IMR-90 (cell line): ENCODE data around the gene SARM1. TPM values are rescaled to one million over a fixed set of nuclear protein-coding genes. Genes with fewer than 3 reads are reported as not detected.

Experiments used
- ATAC-seq: fragments of 200-7000 bp; cut with Tn5 transposase; 2 replicates; pipeline ENCODE4 v1.9.1; 2020; ENCODE audit warnings: low read depth, mild to moderate bottlenecking, moderate library complexity
- BruUV-seq: library from RNA; stranded (reverse); fragments of 400-500 nt; replicated peaks from 2 replicates; lab custom pipeline; 2021; lab: Mats Ljungman, UMichigan
- CTCF ChIA-PET: fragments of 300-600 bp; formaldehyde crosslinking; extraction: SDS; loops from one replicate; lab custom pipeline; 2021; ENCODE audit warnings: antibody characterized with exemption; lab: Yijun Ruan, JAX
- POLR2A ChIA-PET: fragments of 300-600 bp; sonication (Branson Sonifier 250); formaldehyde crosslinking; loops from one replicate; lab custom pipeline; 2022; ENCODE audit warnings: antibody characterized with exemption; ENCODE audit not compliant: unreplicated experiment; lab: Charles Lee
- DNase-seq: peaks from one replicate; pipeline ENCODE4 v3.0.0; 2013
- H2AFZ ChIP-seq: replicated peaks from 2 replicates; pipeline ENCODE3; 2013; ENCODE audit warnings: low read length, mild to moderate bottlenecking; ENCODE audit not compliant: poor library complexity
- H2AK5ac ChIP-seq: 2 replicates; pipeline ENCODE4 v1.6.1; 2013; ENCODE audit warnings: low read depth, low read length, inconsistent platforms
- H2AK9ac ChIP-seq: replicated peaks from 2 replicates; pipeline ENCODE3; 2013; ENCODE audit warnings: mild to moderate bottlenecking, low read depth, low read length, moderate library complexity; ENCODE audit not compliant: poor library complexity
- H2BK120ac ChIP-seq: 2 replicates; pipeline ENCODE4 v1.6.1; 2013; ENCODE audit warnings: low read depth, low read length, inconsistent platforms
- H2BK15ac ChIP-seq: 3 replicates; pipeline ENCODE4 v1.6.1; 2013; ENCODE audit warnings: low read depth, low read length, inconsistent platforms
- H2BK20ac ChIP-seq: 2 replicates; pipeline ENCODE4 v1.6.1; 2013; ENCODE audit warnings: low read depth, mild to moderate bottlenecking, inconsistent platforms, low read length, moderate library complexity
- H2BK5ac ChIP-seq: 2 replicates; pipeline ENCODE4 v1.6.1; 2013; ENCODE audit warnings: mild to moderate bottlenecking, low read depth, low read length, inconsistent platforms; ENCODE audit not compliant: poor library complexity, severe bottlenecking
- H3K14ac ChIP-seq: replicated peaks from 2 replicates; pipeline ENCODE4 v1.6.1; 2013; ENCODE audit warnings: low read depth, low read length, inconsistent platforms
- H3K18ac ChIP-seq: 2 replicates; pipeline ENCODE4 v1.6.1; 2013; ENCODE audit warnings: low read depth, low read length, control low read depth
- H3K23ac ChIP-seq: 2 replicates; pipeline ENCODE4 v1.6.1; 2013; ENCODE audit warnings: low read depth, low read length, inconsistent platforms
- H3K27ac ChIP-seq: 2 replicates; pipeline ENCODE4 v1.5.1; 2013; ENCODE audit warnings: mild to moderate bottlenecking, control low read depth, low read length; ENCODE audit not compliant: insufficient read depth
- H3K27me3 ChIP-seq: 2 replicates; pipeline ENCODE4 v1.6.1; 2013; ENCODE audit warnings: low read length; ENCODE audit not compliant: control insufficient read depth, insufficient read depth
- H3K36me3 ChIP-seq: 2 replicates; pipeline ENCODE4 v1.6.1; 2013; ENCODE audit warnings: low read length, mixed read lengths; ENCODE audit not compliant: control insufficient read depth, insufficient read depth
- H3K4ac ChIP-seq: 2 replicates; pipeline ENCODE4 v1.6.1; 2013; ENCODE audit warnings: low read depth, low read length, inconsistent platforms
- H3K4me1 ChIP-seq: 2 replicates; pipeline ENCODE4 v1.6.1; 2013; ENCODE audit warnings: low read length, mixed read lengths; ENCODE audit not compliant: control insufficient read depth, insufficient read depth
- H3K4me2 ChIP-seq: 2 replicates; pipeline ENCODE4 v1.6.1; 2013; ENCODE audit warnings: low read depth, mild to moderate bottlenecking, control low read depth, low read length, moderate library complexity
- H3K4me3 ChIP-seq: 2 replicates; pipeline ENCODE4 v1.5.1; 2013; ENCODE audit warnings: low read depth, mild to moderate bottlenecking, control low read depth, low read length, moderate library complexity; ENCODE audit not compliant: insufficient read depth
- H3K56ac ChIP-seq: 2 replicates; pipeline ENCODE4 v1.6.1; 2013; ENCODE audit warnings: low read length, inconsistent platforms; ENCODE audit not compliant: insufficient read depth; ENCODE audit errors: extremely low read depth
- H3K79me1 ChIP-seq, 2 experiments: 2 replicates each; pipeline ENCODE4 v1.6.1; 2013; ENCODE audit warnings: low read length in 2 of 2, inconsistent platforms in 1 of 2, low read depth in 1 of 2
- H3K9ac ChIP-seq: 2 replicates; pipeline ENCODE4 v1.6.1; 2013; ENCODE audit warnings: low read depth, low read length, control low read depth
- H3K9me1 ChIP-seq: 2 replicates; pipeline ENCODE4 v1.6.1; 2013; ENCODE audit warnings: low read length, inconsistent platforms; ENCODE audit not compliant: insufficient read depth
- H3K9me3 ChIP-seq: 2 replicates; pipeline ENCODE4 v1.6.1; 2013; ENCODE audit warnings: low read length; ENCODE audit not compliant: control insufficient read depth, insufficient read depth
- H4K20me1 ChIP-seq: 2 replicates; pipeline ENCODE4 v1.6.1; 2013; ENCODE audit warnings: low read length, inconsistent platforms; ENCODE audit not compliant: insufficient read depth
- H4K5ac ChIP-seq: 2 replicates; pipeline ENCODE4 v1.6.1; 2013; ENCODE audit warnings: mild to moderate bottlenecking, low read depth, low read length, control low read depth
- H4K8ac ChIP-seq, 2 experiments: 2 replicates each; pipeline ENCODE4 v1.6.1; 2013; ENCODE audit warnings: low read depth in 2 of 2, low read length in 2 of 2, control low read depth in 1 of 2, inconsistent platforms in 1 of 2
- H4K91ac ChIP-seq: 2 replicates; pipeline ENCODE4 v1.6.1; 2013; ENCODE audit warnings: low read depth, low read length, inconsistent platforms; ENCODE audit not compliant: insufficient read depth
- CEBPB ChIP-seq: IDR thresholded peaks from 2 replicates; pipeline ENCODE4 v1.6.1; 2012; ENCODE audit warnings: low read depth, low read length, improper control_type of control experiment
- MAZ ChIP-seq: IDR thresholded peaks from 2 replicates; pipeline ENCODE4 v1.6.1; 2012; ENCODE audit warnings: low read depth, mild to moderate bottlenecking, low read length, improper control_type of control experiment, moderate library complexity, borderline replicate concordance
- WGBS, 2 experiments: methylation state at CpG; one replicate each; pipeline versions ENCODE4 v1.1.5 to v1.1.7; 2013; ENCODE audit warnings: missing lambda C conversion rate in 2 of 2; ENCODE audit not compliant: insufficient read length in 1 of 2; ENCODE audit errors: extremely low coverage in 2 of 2; 5-methylcytosine and 5-hydroxymethylcytosine counted together
- dilution Hi-C: fragments of 300-500 bp; cut with HindIII; formaldehyde crosslinking; loops from one replicate; pipeline ENCODE4 v1.14.3; 2018; ENCODE audit warnings: low sequenced_read_pairs; ENCODE audit not compliant: unreplicated experiment
- in situ Hi-C: fragments of 300-500 bp; cut with MboI; formaldehyde crosslinking; loops from 3 replicates; pipeline ENCODE4 v1.14.3; 2019; ENCODE audit warnings: low sequenced_read_pairs, inconsistent platforms, mixed read lengths
- intact Hi-C: fragments of 100-400 bp; cut with micrococcal nuclease; formaldehyde crosslinking; loops from 2 replicates; pipeline ENCODE4 v1.10.0; 2022
- polyA plus RNA-seq, 3 experiments: library from polyadenylated mRNA; depleted of rRNA; stranded (reverse); fragments of >200 nt; gene quantifications; 2 replicates each; pipeline ENCODE4 v1.2.3, GENCODE V29; 2012; ENCODE audit warnings: low replicate concordance in 1 of 3
- total RNA-seq: library from RNA; depleted of rRNA; stranded (reverse); fragments of >200 nt; gene quantifications from 2 replicates; pipeline ENCODE4 v1.2.3, GENCODE V29; 2012
- TF ChIP-seq, protein P1 (sequence below): conservative IDR thresholded peaks from 2 replicates; pipeline ENCODE4 v1.5.1; 2012; ENCODE audit warnings: mild to moderate bottlenecking, low read depth, low read length, improper control_type of control experiment

The SARM1 gene
- total and polyA plus RNA-seq, 2 of the 4 experiments (the other 2 are of a cell fraction), result 3.4 to 11.4 TPM

DNA sequence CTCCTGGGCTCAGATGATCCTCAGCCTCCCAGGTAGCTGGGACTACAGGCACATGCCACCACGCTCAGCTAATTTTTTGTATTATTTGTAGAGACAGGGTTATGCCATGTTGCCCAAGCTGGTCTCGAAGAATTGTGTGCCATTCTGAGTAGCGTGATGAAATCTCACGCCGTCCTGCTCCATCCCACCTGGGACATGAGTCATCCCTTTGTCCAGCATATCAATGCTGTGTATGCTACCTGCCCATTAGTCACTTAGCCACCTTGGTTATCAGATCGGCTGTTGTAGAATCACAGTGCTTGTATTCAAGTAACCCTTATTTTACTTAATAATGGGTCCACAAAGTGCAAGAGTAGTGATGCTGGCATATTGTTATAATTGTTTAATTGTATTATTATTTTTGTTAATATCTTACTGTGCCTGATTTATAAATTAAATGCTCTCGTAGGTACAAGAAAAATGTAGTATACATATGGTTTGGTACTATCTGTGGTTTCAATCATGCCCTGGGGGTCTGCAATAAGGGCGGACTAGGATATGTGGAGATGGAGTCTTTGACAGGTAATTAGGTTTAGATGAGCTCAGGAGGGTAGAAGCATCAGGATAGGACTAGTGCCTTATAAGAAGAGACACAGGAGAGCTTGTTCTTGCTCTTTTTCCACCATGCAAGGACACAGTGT, 75.4 kb downstream of the SARM1 start:
- Histone ChIP-seq H2BK20ac (no peak overlapping the region), H2BK120ac (no peak overlapping the region), H3K4ac (no peak overlapping the region), H3K27me3 (peaks cover 10% of the 10 kb centered on the region), H3K4me3 (no peak overlapping the region), H2AK9ac (no peak overlapping the region), H3K4me2 (no peak overlapping the region), H3K79me1 (no peaks in the 10 kb centered on the region), H3K18ac (no peak overlapping the region), H3K23ac (no peak overlapping the region), H2BK5ac (no peak overlapping the region), H4K5ac (no peak overlapping the region), H3K56ac (no peak overlapping the region), H3K9me1 (no peaks in the 10 kb centered on the region), H4K20me1 (no peaks in the 10 kb centered on the region), H3K27ac (no peak overlapping the region), H3K9ac (no peak overlapping the region), H2BK15ac (no peak overlapping the region), H4K91ac (no peak overlapping the region), H3K4me1 (no peaks in the 10 kb centered on the region), H2AK5ac (no peak overlapping the region), H3K36me3 (no peaks in the 10 kb centered on the region), H3K14ac (no peak overlapping the region), H2AFZ (no peak overlapping the region), H4K8ac (no peak overlapping the region), H3K9me3 (no peaks in the 10 kb centered on the region)
- TF ChIP-seq CEBPB, result no peak
- no peak for TF ChIP-seq MAZ
- TF ChIP-seq, protein P1, sequence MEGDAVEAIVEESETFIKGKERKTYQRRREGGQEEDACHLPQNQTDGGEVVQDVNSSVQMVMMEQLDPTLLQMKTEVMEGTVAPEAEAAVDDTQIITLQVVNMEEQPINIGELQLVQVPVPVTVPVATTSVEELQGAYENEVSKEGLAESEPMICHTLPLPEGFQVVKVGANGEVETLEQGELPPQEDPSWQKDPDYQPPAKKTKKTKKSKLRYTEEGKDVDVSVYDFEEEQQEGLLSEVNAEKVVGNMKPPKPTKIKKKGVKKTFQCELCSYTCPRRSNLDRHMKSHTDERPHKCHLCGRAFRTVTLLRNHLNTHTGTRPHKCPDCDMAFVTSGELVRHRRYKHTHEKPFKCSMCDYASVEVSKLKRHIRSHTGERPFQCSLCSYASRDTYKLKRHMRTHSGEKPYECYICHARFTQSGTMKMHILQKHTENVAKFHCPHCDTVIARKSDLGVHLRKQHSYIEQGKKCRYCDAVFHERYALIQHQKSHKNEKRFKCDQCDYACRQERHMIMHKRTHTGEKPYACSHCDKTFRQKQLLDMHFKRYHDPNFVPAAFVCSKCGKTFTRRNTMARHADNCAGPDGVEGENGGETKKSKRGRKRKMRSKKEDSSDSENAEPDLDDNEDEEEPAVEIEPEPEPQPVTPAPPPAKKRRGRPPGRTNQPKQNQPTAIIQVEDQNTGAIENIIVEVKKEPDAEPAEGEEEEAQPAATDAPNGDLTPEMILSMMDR, result no peak
- CTCF ChIA-PET, result no interaction called here
- no peak for ATAC-seq
- dilution Hi-C loops (no loop called here), in situ Hi-C loops (no loop called here), intact Hi-C loops (no loop called here)
- no TSS peak for BruUV-seq
- 76% methylated on average over 5 of the region's 8 CpGs; no CpG with 5 or more reads in 1 of the 2 experiments for WGBS, 2 experiments
- DNase-seq, result no peak
- POLR2A ChIA-PET, result no interaction called here
